Keratinocyte (primary cell): ENCODE data around the gene GPATCH2.

Experiments used
- CTCF ChIP-seq, 3 experiments: IDR thresholded peaks in 1 of 3; conservative IDR thresholded peaks in 1 of 3; optimal IDR thresholded peaks in 1 of 3; 2 replicates in 2 of 3; 3 replicates in 1 of 3; pipeline versions ENCODE3 to v1.5.1; 2011; ENCODE audit warnings: low read length in 3 of 3, mild to moderate bottlenecking in 3 of 3, moderate library complexity in 2 of 3, control low read depth in 1 of 3, inconsistent platforms in 1 of 3; ENCODE audit not compliant: insufficient read depth in 2 of 3; ENCODE audit errors: extremely low read depth in 1 of 3
- EZH2 ChIP-seq: IDR thresholded peaks from one replicate; pipeline ENCODE4 v1.6.1; 2012; ENCODE audit warnings: inconsistent platforms, mild to moderate bottlenecking, low read length, moderate library complexity

GRCh38 chr1:217540321-217540720 lies 90.6 kb downstream of the GPATCH2 start:
- no peak for TF ChIP-seq CTCF (optimal IDR thresholded peaks at IDR 0.05 in 1 of 3, IDR thresholded peaks at IDR 0.05 in 1 of 3, conservative IDR thresholded peaks at IDR 0.05 in 1 of 3; ENCODE audit: extremely low read depth in 1 of 3, insufficient read depth in 2 of 3, low read length in 3 of 3)
- no peak for TF ChIP-seq EZH2
